ENCODE results near the gene ARMC12.

The ARMC12 gene

DNA sequence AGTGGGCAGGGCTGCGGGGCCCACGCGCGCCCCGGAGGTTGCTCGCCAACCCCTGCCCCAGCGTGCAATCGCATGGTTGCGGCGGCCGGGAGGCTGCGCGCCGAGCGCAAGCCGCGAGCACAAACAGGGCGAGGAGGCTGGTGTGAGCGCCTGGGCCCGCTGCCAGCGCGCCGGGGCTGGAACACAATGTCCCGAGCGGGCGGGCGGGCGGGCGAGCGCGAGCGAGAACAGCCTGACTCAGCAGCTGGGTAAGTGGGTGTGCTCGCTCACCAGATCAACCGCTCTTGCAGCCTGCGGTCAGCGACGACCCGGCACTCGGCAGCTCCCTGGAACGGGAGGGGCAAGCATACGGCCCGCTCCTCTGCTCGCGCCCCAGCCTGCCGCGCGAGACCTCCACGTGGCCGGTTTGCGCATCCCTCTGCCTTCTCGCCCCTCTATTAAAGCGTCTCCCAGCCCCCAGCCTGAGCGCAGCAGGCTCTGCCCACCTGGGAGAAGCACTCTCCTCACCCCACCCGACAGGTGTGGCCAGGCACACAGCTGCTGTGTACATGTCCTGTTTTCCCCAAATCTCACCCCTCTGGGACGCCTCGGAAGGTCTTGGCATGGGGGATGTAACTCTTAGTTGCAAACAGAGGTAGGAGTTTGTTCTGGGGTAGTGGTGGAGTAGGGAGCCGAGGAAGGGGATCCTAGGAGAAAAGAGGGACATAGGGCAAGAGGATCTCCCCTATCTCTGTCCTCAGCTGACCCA lies 8.7 kb upstream of the ARMC12 start:
- H3K4me3 ChIP-seq (IDR thresholded peaks at IDR 0.05; ENCODE audit: insufficient read depth, low read depth, low read length): no peak overlapping the region
- H4K20me1 ChIP-seq (ENCODE audit: insufficient read depth): no peaks in the 10 kb centered on the region
- TF ChIP-seq CTCF (conservative IDR thresholded peaks at IDR 0.05; ENCODE audit: low read depth, low read length): no peak
- no peaks in the 10 kb centered on the region for H3K79me2 ChIP-seq (ENCODE audit: insufficient read depth, low read depth)
- no peaks in the 10 kb centered on the region for H3K36me3 ChIP-seq (ENCODE audit: insufficient read depth)
- H3K4me2 ChIP-seq: peak overlapping the region; percentile 97
- peak overlapping the region; percentile 96 for H3K9ac ChIP-seq
- H2AFZ ChIP-seq (ENCODE audit: low read depth): peak overlapping the region; percentile 77
- H3K27me3 ChIP-seq (ENCODE audit: insufficient read depth, low read depth): no peaks in the 10 kb centered on the region
- H3K27ac ChIP-seq: peak overlapping the region; percentile 96
- peaks cover 71% of the 10 kb centered on the region for H3K4me1 ChIP-seq (ENCODE audit: low read depth, poor library complexity, severe bottlenecking)

DNA sequence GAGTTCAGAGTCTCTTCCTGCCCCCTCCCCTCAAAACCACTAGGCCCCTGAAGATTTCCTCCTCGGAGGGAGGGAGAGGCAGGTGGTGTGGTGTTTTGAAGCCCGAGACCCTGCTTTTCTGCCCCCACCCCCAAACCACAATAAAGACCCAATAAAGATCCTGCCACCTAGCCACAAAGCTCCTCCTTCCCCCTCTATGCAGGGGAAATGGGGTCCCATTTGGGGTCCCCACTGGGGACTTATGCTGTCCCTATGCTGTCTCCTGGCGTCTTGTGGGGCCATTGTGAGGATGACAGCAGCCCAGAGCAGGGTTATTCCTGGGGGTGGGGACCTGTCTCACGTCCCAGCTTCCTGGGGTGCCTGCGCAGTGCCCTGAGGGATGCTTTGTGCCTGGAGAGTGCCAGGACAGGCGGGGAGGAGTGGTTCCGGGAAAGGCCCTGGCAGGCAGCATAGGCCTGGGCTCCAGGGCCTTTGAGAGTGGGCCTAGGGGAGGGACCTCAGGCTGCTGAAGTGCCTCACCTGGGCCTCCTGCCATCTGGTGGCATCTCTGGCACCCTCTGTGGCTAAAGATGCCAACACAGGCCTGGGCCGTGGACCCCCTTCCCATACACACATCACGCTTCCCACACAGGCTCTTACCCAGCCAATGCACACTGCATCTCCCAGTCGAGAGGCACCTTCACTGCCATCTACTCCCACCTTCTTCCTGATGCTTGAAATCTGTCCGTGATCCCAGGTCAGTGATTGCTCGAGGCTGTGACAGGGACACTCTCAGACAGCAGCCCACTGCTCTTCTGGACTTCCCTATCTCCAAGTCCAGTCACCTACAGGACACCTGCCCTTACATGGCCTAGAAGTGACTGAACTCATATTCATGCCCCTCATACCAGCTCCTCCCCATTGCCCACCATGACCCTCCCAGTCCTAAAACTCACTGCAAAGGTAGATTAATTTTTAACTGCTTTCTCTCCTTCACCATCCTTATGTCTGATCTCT lies 7.9 kb upstream of the ARMC12 start:
- H3K4me2 ChIP-seq: peak overlapping the region; percentile 97
- peak overlapping the region; percentile 96 for H3K27ac ChIP-seq
- peak overlapping the region; percentile 77; the same call in 1 of the 2 replicates for H2AFZ ChIP-seq (ENCODE audit: low read depth)
- no peaks in the 10 kb centered on the region for H3K27me3 ChIP-seq (ENCODE audit: insufficient read depth, low read depth)
- H3K36me3 ChIP-seq (ENCODE audit: insufficient read depth): no peaks in the 10 kb centered on the region
- peaks cover 74% of the 10 kb centered on the region for H3K4me1 ChIP-seq (ENCODE audit: low read depth, poor library complexity, severe bottlenecking)
- TF ChIP-seq CTCF (conservative IDR thresholded peaks at IDR 0.05; ENCODE audit: low read depth, low read length): peak; percentile 14; the same call in 1 of the 2 replicates
- H4K20me1 ChIP-seq (ENCODE audit: insufficient read depth): no peaks in the 10 kb centered on the region
- H3K79me2 ChIP-seq (ENCODE audit: insufficient read depth, low read depth): no peaks in the 10 kb centered on the region
- peak overlapping the region; percentile 96 for H3K9ac ChIP-seq
- H3K4me3 ChIP-seq (IDR thresholded peaks at IDR 0.05; ENCODE audit: insufficient read depth, low read depth, low read length): no peak overlapping the region

GRCh38 chr6:35729722-35730121 lies 7.1 kb upstream of the ARMC12 start:
- peaks cover 76% of the 10 kb centered on the region for H3K4me1 ChIP-seq (ENCODE audit: low read depth, poor library complexity, severe bottlenecking)
- no peak overlapping the region for H3K4me3 ChIP-seq (IDR thresholded peaks at IDR 0.05; ENCODE audit: insufficient read depth, low read depth, low read length)
- peak overlapping the region; percentile 97 for H3K4me2 ChIP-seq
- peak overlapping the region; percentile 77; the same call in 1 of the 2 replicates for H2AFZ ChIP-seq (ENCODE audit: low read depth)
- H3K9ac ChIP-seq: peak overlapping the region; percentile 96; the same call in 1 of the 2 replicates
- H3K79me2 ChIP-seq (ENCODE audit: insufficient read depth, low read depth): no peaks in the 10 kb centered on the region
- H3K27ac ChIP-seq: peak overlapping the region; percentile 96
- TF ChIP-seq CTCF (conservative IDR thresholded peaks at IDR 0.05; ENCODE audit: low read depth, low read length): no peak
- H3K36me3 ChIP-seq (ENCODE audit: insufficient read depth): no peaks in the 10 kb centered on the region
- no peaks in the 10 kb centered on the region for H4K20me1 ChIP-seq (ENCODE audit: insufficient read depth)
- no peaks in the 10 kb centered on the region for H3K27me3 ChIP-seq (ENCODE audit: insufficient read depth, low read depth)

DNA sequence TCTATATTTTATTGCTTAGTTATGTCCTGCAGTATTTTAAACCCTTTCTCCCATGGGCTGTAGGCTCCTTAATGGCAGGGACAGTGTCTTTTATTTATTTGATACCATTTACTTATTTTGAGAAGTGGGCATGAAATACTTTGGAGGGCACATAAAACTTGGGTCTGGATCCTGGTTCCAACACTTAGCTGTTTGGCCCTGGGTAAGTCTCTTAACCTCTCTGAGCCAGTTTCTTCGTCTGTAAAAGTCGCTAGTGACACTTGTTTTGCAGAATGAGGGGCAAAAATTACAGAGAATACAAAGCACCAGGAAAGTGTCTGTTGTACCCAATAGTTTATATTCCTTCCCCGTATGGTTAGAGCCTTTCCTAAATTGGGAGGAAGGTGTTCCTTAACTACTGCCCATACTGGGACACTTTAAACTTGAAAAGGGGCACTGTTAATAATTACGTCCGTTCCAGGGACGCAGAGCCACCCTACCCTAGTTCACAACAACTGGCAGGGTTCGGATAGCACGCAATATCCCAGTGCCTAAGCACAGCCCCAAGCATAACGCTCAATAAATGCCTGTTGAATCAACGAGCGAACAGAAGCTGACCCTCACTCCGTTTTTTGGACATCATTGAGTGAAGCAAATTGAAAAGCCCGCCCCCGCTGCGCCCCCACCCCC lies 6.0 kb upstream of the ARMC12 start:
- no peak overlapping the region for H3K4me3 ChIP-seq (IDR thresholded peaks at IDR 0.05; ENCODE audit: insufficient read depth, low read depth, low read length)
- H3K4me2 ChIP-seq: peak overlapping the region; percentile 97
- peak overlapping the region; percentile 96 for H3K27ac ChIP-seq
- H3K79me2 ChIP-seq (ENCODE audit: insufficient read depth, low read depth): no peaks in the 10 kb centered on the region
- peak overlapping the region; percentile 38; the same call in 1 of the 2 replicates for H3K9ac ChIP-seq
- H4K20me1 ChIP-seq (ENCODE audit: insufficient read depth): no peaks in the 10 kb centered on the region
- H3K4me1 ChIP-seq (ENCODE audit: low read depth, poor library complexity, severe bottlenecking): peaks cover 74% of the 10 kb centered on the region
- no peaks in the 10 kb centered on the region for H3K36me3 ChIP-seq (ENCODE audit: insufficient read depth)
- no peaks in the 10 kb centered on the region for H3K27me3 ChIP-seq (ENCODE audit: insufficient read depth, low read depth)
- no peak for TF ChIP-seq CTCF (conservative IDR thresholded peaks at IDR 0.05; ENCODE audit: low read depth, low read length)
- H2AFZ ChIP-seq (ENCODE audit: low read depth): peak overlapping the region; percentile 77; the same call in 1 of the 2 replicates
